A673 (cell line): Measurements from ENCODE around the gene CARS2. TPM values are rescaled to one million over a fixed set of nuclear protein-coding genes. Genes with fewer than 3 reads are reported as not detected.
"Not testable (repeated sequence)": the region's sequence is repeated elsewhere in the genome, so short reads cannot be mapped to it uniquely, and the experiment has no call there.

ENCODE experiments used
- BruUV-seq: library from RNA; stranded (reverse); fragments of 400-500 nt; replicated peaks from 2 replicates; lab custom pipeline; 2021; lab: Mats Ljungman, UMichigan
- CTCF ChIA-PET: fragments of 300-600 bp; sonication (Branson Sonifier 250); formaldehyde crosslinking; loops from one replicate; lab custom pipeline; 2022; ENCODE audit warnings: antibody characterized with exemption; lab: Charles Lee
- POLR2A ChIA-PET: fragments of 300-600 bp; sonication (Branson Sonifier 250); formaldehyde crosslinking; loops from one replicate; lab custom pipeline; 2022; ENCODE audit warnings: antibody characterized with exemption; ENCODE audit not compliant: low non-redundant PET; lab: Charles Lee
- DNase-seq: peaks from one replicate; pipeline ENCODE4 v3.0.0-alpha.2; 2015; ENCODE audit warnings: low spot score
- H3K27ac ChIP-seq: fragments of 200-600 bp; sonication (generic); 2 replicates; pipeline ENCODE4 v1.5.1; 2016; ENCODE audit warnings: mixed run types, low read depth, mild to moderate bottlenecking, mixed read lengths, antibody characterized with exemption, low read length; ENCODE audit not compliant: poor library complexity, severe bottlenecking
- H3K27me3 ChIP-seq: fragments of 200-600 bp; sonication (generic); replicated peaks from 2 replicates; pipeline ENCODE4 v1.6.1; 2017; ENCODE audit warnings: mixed run types, low read depth, mild to moderate bottlenecking, mixed read lengths, antibody characterized with exemption, low read length; ENCODE audit not compliant: insufficient read depth, poor library complexity
- H3K36me3 ChIP-seq: fragments of 200-600 bp; sonication (generic); 2 replicates; pipeline ENCODE4 v1.6.1; 2016; ENCODE audit warnings: mixed run types, mild to moderate bottlenecking, mixed read lengths, antibody characterized with exemption, low read length; ENCODE audit not compliant: insufficient read depth, poor library complexity, severe bottlenecking
- H3K4me1 ChIP-seq: fragments of 200-600 bp; sonication (generic); 2 replicates; pipeline ENCODE4 v1.6.1; 2017; ENCODE audit warnings: mixed run types, mild to moderate bottlenecking, mixed read lengths, antibody characterized with exemption, low read length; ENCODE audit not compliant: insufficient read depth, poor library complexity, severe bottlenecking
- H3K4me3 ChIP-seq: fragments of 200-600 bp; sonication (generic); 2 replicates; pipeline ENCODE4 v1.5.1; 2016; ENCODE audit warnings: low read depth, mixed run types, mild to moderate bottlenecking, mixed read lengths, low read length; ENCODE audit not compliant: poor library complexity, severe bottlenecking
- H3K9me3 ChIP-seq: fragments of 200-600 bp; sonication (generic); 2 replicates; pipeline ENCODE4 v1.6.1; 2016; ENCODE audit warnings: mixed run types, low read depth, mild to moderate bottlenecking, mixed read lengths, antibody characterized with exemption, low read length; ENCODE audit not compliant: poor library complexity, severe bottlenecking
- EZH2 ChIP-seq: fragments of 200-600 bp; sonication (generic); IDR thresholded peaks from 2 replicates; pipeline ENCODE4 v1.6.1; 2017; ENCODE audit warnings: borderline replicate concordance, low read depth, mild to moderate bottlenecking, mixed read lengths, antibody characterized with exemption, low read length; ENCODE audit not compliant: poor library complexity, severe bottlenecking
- intact Hi-C: fragments of 100-400 bp; cut with micrococcal nuclease; formaldehyde crosslinking; loops from one replicate; pipeline ENCODE4 v1.10.0; 2022; ENCODE audit not compliant: unreplicated experiment
- total RNA-seq: library from RNA; stranded (reverse); gene quantifications from 2 replicates; pipeline ENCODE4 v1.2.3, GENCODE V29; 2021
- TF ChIP-seq, protein P1 (sequence below): fragments of 300-800, 200-600 bp; sonication (generic); conservative IDR thresholded peaks from 2 replicates; pipeline ENCODE4 v1.5.1; 2017; ENCODE audit warnings: low read depth, mild to moderate bottlenecking, antibody characterized with exemption, low read length, moderate library complexity, mixed read lengths

The CARS2 gene
- total RNA-seq, 1 experiment from 2014 or later, result 71.4 TPM

DNA sequence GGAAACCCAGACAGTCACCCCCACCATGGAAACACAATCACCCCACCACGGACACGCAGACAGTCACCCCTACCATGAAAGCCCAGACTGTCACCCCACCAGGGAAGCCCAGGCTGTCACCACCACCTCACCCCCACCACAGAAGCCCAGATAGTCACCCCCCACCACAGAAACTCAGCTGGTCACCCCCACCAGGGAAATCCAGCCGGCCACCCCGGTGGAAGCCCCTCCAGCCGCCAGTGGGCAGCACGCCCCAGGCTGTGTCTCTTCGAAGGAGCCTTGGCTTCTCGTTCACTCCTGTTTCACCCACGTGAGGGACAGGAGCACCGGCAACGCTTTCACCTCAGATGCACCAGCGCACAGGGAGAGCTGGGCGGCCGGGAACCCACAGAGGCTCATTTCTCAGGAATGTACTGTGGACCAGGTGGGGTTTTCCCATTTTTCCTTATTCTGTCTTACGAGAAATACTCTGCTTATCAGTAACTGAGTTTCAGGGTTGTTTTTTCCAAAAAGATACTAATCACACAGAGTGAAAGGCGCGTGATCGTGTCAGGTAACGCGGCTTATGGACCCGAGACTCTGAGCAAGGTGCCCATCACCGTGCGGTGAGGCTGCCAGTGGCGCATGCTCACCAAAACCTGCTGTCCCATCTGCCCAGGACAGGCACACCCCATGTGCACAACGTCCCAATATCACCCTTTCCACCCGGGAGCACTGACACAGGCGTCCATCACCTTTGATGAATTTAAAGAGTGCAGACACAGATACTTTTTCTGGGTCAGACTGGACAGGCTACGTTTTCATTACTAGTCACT lies 28.0 kb downstream of the CARS2 start:
- BruUV-seq, result no TSS peak
- intact Hi-C loops, result no loop called here
- peaks cover 21% of the 10 kb centered on the region for H3K36me3 ChIP-seq
- no peak for DNase-seq
- no peaks in the 10 kb centered on the region for H3K27me3 ChIP-seq
- H3K4me1 ChIP-seq, result no peaks in the 10 kb centered on the region
- H3K9me3 ChIP-seq, result no peaks in the 10 kb centered on the region
- ChIA-PET CTCF (no interaction called here), POLR2A (no interaction called here)
- no peak overlapping the region for H3K4me3 ChIP-seq
- H3K27ac ChIP-seq, result no peak overlapping the region
- no peak for TF ChIP-seq EZH2
- TF ChIP-seq, protein P1, sequence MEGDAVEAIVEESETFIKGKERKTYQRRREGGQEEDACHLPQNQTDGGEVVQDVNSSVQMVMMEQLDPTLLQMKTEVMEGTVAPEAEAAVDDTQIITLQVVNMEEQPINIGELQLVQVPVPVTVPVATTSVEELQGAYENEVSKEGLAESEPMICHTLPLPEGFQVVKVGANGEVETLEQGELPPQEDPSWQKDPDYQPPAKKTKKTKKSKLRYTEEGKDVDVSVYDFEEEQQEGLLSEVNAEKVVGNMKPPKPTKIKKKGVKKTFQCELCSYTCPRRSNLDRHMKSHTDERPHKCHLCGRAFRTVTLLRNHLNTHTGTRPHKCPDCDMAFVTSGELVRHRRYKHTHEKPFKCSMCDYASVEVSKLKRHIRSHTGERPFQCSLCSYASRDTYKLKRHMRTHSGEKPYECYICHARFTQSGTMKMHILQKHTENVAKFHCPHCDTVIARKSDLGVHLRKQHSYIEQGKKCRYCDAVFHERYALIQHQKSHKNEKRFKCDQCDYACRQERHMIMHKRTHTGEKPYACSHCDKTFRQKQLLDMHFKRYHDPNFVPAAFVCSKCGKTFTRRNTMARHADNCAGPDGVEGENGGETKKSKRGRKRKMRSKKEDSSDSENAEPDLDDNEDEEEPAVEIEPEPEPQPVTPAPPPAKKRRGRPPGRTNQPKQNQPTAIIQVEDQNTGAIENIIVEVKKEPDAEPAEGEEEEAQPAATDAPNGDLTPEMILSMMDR, result no peak

DNA sequence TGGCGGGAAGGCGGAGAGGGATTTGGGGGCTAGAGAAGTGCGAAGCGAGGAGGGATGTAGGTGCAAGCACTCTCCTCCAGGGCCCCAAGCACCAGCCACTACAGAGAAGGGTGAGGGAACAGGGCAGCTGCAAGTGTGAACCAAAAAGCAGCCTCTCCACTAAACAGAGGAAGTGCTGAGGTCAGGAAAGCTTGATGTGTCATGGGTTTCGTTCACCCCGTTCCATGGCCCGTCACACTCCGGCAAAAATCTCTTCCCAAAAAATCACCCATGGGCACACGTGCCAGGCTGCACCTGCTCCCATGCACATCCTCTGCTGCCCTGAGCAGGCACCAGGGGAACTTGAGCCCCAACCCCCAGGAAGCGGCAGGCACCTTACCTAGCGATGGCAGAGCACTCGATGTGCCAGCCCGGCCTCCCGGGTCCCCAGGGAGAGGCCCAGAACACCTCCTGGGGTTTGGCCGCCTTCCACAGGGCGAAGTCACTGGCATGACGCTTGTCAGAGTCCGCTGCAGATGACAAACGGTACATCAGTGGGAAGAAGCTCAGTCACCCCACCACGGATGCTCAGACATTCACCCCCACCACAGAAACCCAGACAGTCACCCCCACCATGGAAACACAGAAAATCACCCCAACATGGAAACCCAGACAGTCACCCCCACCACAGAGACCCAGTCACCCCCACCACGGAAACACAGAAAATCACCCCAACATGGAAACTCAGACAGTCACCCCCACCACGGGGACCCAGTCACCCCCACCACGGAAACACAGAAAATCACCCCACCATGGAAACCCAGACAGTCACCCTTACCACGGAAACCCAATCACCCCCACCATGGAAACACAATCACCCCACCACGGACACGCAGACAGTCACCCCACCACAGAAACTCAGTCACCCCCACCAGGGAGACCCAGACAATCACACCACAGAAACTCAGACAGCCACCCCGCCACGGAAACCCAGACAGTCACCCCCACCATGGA lies 29.0 kb downstream of the CARS2 start:
- TF ChIP-seq, protein P1, result no peak
- TF ChIP-seq EZH2, result no peak
- H3K4me1 ChIP-seq, result no peaks in the 10 kb centered on the region
- CTCF ChIA-PET, result no interaction called here
- intact Hi-C loops, result no loop called here
- no peak overlapping the region for H3K4me3 ChIP-seq
- BruUV-seq, result no TSS peak
- DNase-seq, result no peak
- H3K9me3 ChIP-seq, result no peaks in the 10 kb centered on the region
- no peak overlapping the region for H3K27ac ChIP-seq
- POLR2A ChIA-PET, result no interaction called here
- H3K27me3 ChIP-seq, result no peaks in the 10 kb centered on the region
- peaks cover 10% of the 10 kb centered on the region for H3K36me3 ChIP-seq

DNA sequence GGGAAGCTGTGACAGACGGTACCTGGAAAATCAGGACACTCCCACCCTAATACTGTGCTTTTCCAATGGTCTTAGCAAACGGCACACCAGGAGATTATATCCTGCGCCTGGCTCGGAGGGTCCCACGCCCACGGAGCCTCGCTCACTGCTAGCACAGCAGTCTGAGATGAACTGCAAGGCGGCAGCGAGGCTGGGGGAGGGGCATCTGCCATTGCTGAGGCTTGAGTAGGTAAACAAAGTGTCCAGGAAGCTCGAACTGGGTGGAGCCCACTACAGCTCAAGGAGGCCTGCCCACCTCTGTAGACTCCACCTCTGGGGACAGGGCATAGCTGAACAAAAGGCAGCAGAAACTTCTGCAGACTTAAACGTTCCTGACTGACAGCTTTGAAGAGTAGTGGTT lies 36.1 kb downstream of the CARS2 start:
- intact Hi-C loops, H3K4me3 ChIP-seq, POLR2A ChIA-PET, DNase-seq, H3K4me1 ChIP-seq, H3K9me3 ChIP-seq, H3K27ac ChIP-seq, CTCF ChIA-PET, BruUV-seq, H3K27me3 ChIP-seq: not testable (repeated sequence)
- H3K36me3 ChIP-seq, result peaks cover 38% of the 10 kb centered on the region
